ENCODE data around the gene SLC25A47. TPM values are rescaled to one million over a fixed set of nuclear protein-coding genes. Genes with fewer than 3 reads are reported as not detected.
"Not testable (repeated sequence)": the region's sequence is repeated elsewhere in the genome, so short reads cannot be mapped to it uniquely, and the experiment has no call there.

Gene SLC25A47
- total RNA-seq, 2 experiments from 2014 or later, result not detected

DNA sequence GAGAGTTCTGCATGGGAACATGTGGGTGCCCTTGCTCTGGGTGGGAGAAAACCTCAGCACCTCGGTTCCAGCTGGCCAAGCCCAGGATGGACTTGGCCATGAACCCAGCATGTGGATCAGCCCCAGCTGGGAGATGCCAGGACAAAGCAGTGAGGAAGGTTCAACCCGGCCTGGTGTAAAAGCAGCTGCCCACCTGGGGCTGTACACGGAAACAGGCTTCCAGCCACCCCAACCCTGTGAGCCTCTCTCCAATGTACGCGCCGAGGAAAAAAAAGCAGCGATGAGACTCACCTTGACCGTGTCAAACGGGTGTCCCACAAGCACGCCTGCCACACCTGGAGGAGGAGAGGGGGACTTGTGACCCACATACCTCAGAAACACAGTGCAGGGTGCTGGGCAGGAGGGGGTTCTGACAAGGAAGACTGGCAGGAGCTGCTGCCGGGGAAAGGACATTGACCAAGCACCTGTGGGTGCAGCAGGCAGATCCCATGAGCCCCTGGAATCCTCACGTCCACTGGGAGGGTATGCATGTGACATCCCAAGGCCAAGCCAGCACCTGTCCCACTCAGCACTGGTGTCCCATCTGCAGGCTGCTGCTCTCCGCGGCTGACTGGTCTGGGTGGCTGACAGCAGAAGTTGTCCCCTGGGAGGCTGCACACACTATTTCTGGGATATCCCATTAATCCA lies 24.4 kb upstream of the SLC25A47 start:
- CTCF ChIA-PET, result interaction anchor here (1.8 kb wide), 1 partner anchor 13 kb away, joined by 5 read pairs; no protein-coding TSS in a partner anchor

GRCh38 chr14:100299238-100299560 lies 23.9 kb upstream of the SLC25A47 start:
- CTCF ChIA-PET, result interaction anchor here (0.6 to 1.8 kb wide), 2 partner anchors 13 to 907 kb away, joined by 3 to 5 read pairs; no protein-coding TSS in a partner anchor
- POLR2A ChIA-PET, result no interaction called here

More for the DNA sequence above, 24.4 kb upstream of the SLC25A47 start:
- POLR2A ChIA-PET, result no interaction called here

GRCh38 chr14:100302616-100303015 lies 20.5 kb upstream of the SLC25A47 start:
- ChIA-PET CTCF (interaction anchor here (0.6 to 3.2 kb wide), 6 partner anchors 12 to 193 kb away, joined by 3 to 10 read pairs (median 4); a partner anchor contains a TSS), POLR2A (no interaction called here)

DNA sequence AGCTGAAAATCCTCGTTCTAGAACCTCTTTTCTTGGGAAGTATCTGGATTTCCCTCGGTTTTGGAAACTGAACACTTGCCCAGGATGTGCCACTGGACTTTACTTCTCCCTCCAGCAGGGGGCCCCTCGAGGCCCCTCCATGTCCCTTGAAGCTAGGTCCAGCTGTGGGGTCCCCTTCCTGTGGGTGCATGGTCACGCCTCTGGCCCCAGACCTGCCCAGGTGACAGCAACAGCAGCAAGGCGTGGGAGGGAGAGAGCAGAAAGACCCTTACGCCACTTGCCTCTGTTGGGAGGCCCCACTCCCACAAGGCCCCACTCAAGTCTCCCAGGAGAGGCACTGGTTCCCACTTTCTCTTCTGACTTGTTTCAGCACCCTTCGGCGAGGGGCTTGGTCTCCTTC lies 20.0 kb upstream of the SLC25A47 start:
- ChIA-PET POLR2A (interaction anchor here (0.7 kb wide), 1 partner anchor 45 kb away, joined by 3 read pairs; no protein-coding TSS in a partner anchor), CTCF (interaction anchor here (0.6 to 3.2 kb wide), 7 partner anchors 13 to 113 kb away, joined by 3 to 11 read pairs (median 4); a partner anchor contains a TSS)

- ChIA-PET CTCF (interaction anchor here (0.8 to 3.2 kb wide), 6 partner anchors 13 to 314 kb away, joined by 3 to 11 read pairs (median 4); no protein-coding TSS in a partner anchor), POLR2A (interaction anchor here (0.7 kb wide), 1 partner anchor 46 kb away, joined by 3 read pairs; no protein-coding TSS in a partner anchor)
Observed at GRCh38 chr14:100303925-100304324, 19.2 kb upstream of the SLC25A47 start.

- POLR2A ChIA-PET, result interaction anchor here (0.6 kb wide), 1 partner anchor 66 kb away, joined by 3 read pairs; no protein-coding TSS in a partner anchor
- CTCF ChIA-PET, result interaction anchor here (2.7 kb wide), 1 partner anchor 18 kb away, joined by 11 read pairs; no protein-coding TSS in a partner anchor
Observed at GRCh38 chr14:100304825-100305323, 18.3 kb upstream of the SLC25A47 start.

GRCh38 chr14:100305324-100306100 lies 17.6 kb upstream of the SLC25A47 start:
- ChIA-PET CTCF (interaction anchor here (1.0 to 2.7 kb wide), 2 partner anchors 19 to 20 kb away, joined by 4 to 11 read pairs; no protein-coding TSS in a partner anchor), POLR2A (interaction anchor here (0.6 kb wide), 1 partner anchor 66 kb away, joined by 3 read pairs; no protein-coding TSS in a partner anchor)

DNA sequence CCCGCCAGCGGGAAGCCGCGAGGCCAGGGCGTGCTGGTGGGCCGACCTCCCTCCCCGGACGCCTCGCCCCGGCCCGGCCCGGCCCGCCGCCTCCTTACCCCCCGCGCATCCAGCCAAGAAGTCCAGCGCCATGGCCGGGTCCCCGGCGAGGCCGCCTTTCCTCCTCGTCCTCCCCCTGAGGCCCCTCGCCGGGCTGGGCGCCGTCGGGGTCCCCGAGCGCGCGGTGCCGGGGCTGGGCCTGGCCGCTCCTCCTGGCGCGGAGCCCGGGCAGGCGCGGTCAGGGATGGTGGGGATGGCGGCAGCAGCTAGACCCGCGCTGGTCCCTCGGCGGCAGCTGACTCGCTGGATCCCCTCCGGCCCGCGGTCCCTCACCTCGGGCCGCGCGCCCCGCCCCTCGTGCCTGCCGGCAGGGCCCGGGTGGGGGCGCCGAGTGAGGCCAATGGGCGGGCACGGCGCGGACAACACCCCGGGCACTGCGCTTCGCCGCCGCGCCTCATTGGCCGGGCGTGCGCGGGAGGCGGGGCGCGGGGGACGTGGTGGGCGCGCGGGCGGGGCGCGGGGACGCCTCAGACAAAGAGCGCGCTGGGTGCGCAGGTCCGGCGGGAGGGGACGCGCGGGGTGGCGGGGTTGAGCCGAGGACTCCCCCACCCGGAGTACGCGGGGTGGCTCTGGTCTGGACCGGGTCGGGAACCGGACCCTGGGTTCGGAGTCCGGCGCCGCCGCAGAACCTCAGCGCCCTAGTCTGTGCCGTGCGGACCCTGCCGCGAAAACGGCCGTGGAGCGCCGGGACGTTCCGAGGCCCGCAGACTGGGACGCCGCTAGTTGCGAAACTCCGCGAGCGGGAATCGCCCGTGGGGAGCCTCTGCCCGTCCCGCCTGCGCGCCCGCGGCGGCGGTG lies 16.8 kb upstream of the SLC25A47 start, which contains the start of gene SLC25A29:
SLC25A29 (minus strand) TSS at position 344 of the 897 bp plus-strand sequence; CDS start at position 132, 212 bp downstream.
- ChIA-PET CTCF (interaction anchor here (1.0 kb wide), 1 partner anchor 21 kb away, joined by 4 read pairs; no protein-coding TSS in a partner anchor), POLR2A (no interaction called here)

DNA sequence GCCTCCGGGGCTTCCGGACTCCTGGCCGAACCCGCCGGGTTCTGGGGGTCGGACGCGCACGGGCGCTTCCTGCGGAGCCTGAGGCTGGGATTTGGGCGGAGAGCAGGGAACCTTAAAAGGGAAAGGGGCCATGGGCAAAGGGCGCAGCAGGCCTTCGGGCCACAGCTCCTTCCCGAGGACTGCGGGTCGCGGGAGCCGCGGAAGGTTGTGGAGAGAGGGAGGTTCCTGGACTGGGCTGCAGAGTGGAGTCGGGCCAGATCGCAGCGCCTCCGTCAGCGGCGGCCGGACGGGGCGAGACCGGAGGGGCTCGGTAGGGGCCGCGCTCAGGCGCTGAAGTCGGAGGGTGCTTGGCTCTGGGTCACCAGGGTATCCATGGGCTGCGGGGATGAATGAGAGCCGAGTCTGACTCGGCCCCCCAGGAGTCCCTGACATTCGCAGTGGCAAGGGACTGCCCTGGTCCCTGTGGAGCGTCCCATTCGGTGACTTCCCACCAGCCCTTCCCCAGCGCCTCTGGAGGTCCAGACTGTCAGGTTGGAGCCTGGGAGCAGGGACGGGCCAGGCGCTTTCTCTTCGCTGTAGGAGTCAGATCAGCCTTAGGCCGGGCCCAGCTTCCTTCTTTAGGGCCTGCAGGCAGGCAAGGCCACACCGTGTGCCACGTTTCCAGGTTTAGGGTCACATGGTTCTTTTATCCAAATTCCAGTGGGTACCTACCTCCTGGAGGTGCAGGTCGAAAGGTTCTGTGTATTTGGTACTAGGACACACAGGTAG lies 16.0 kb upstream of the SLC25A47 start:
- ChIA-PET POLR2A (no interaction called here), CTCF (interaction anchor here (1.7 kb wide), 1 partner anchor 21 kb away, joined by 5 read pairs; no protein-coding TSS in a partner anchor)

GRCh38 chr14:100307766-100308426 lies 15.2 kb upstream of the SLC25A47 start:
- ChIA-PET POLR2A (interaction anchor here (0.7 kb wide), 1 partner anchor 25 kb away, joined by 3 read pairs; no protein-coding TSS in a partner anchor), CTCF (interaction anchor here (1.2 to 1.7 kb wide), 2 partner anchors 22 to 67 kb away, joined by 3 to 5 read pairs; no protein-coding TSS in a partner anchor)

DNA sequence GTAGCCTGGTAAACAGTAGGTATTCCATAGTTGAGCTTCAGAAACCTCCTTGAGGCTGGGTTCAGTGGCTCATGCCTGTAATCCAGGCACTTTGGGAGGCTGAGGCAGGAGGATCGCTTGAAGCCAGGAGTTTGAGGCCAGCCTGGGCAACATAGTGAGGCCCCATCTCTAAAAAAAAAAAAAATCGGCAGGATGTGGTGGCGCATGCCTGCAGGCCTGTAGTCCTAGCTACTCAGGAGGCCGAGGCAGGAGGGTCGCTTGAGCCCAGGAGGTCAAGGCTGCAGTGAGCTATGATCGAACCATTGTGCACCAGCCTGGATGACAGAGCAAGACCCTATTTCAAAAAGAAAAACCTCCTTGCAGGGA lies 14.7 kb upstream of the SLC25A47 start:
- ChIA-PET POLR2A (interaction anchor here (0.7 kb wide), 1 partner anchor 25 kb away, joined by 3 read pairs; no protein-coding TSS in a partner anchor), CTCF (interaction anchor here (1.2 to 1.7 kb wide), 2 partner anchors 22 to 67 kb away, joined by 3 to 5 read pairs; no protein-coding TSS in a partner anchor)

DNA sequence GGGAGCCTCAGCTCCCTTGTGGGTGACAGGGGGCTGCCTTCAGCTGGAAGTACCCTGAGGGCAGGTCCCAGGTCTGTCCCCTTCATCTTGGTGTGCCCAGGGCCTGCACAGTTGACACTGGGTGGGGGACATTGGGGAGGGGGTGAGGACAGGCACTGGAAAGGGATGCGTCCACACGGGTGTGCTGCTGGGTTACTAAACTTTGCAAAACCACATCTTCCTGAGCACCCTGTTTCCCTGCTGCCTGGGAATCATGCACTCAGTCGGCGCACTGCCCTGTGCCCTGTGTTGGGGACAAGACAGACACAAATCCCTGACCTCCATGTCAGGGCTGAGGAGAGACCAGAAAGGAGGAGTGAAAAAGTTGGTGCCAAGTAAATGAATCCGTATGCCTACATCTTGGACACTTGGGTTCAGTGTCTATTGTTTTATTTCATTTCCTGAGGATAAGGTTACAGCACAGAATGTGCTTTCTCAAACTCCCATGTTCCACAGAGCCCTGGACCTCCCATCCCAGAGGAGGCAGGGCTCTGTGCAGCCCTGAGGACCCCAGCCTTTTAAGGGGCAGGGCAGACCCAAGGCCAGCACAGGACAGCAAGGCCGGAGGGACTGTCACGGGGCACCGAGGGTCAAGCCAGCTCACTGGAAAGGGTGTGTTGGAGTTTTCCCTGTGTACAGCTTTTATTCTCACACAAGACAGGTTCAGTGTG lies 14.0 kb upstream of the SLC25A47 start:
- ChIA-PET CTCF (interaction anchor here (1.2 kb wide), 1 partner anchor 68 kb away, joined by 3 read pairs; no protein-coding TSS in a partner anchor), POLR2A (interaction anchor here (0.7 kb wide), 1 partner anchor 24 kb away, joined by 3 read pairs; no protein-coding TSS in a partner anchor)

GRCh38 chr14:100312110-100312876 lies 10.8 kb upstream of the SLC25A47 start:
- POLR2A ChIA-PET, result not testable (repeated sequence)
- CTCF ChIA-PET, result interaction anchor here (0.6 kb wide), 1 partner anchor 793 kb away, joined by 3 read pairs; no protein-coding TSS in a partner anchor

DNA sequence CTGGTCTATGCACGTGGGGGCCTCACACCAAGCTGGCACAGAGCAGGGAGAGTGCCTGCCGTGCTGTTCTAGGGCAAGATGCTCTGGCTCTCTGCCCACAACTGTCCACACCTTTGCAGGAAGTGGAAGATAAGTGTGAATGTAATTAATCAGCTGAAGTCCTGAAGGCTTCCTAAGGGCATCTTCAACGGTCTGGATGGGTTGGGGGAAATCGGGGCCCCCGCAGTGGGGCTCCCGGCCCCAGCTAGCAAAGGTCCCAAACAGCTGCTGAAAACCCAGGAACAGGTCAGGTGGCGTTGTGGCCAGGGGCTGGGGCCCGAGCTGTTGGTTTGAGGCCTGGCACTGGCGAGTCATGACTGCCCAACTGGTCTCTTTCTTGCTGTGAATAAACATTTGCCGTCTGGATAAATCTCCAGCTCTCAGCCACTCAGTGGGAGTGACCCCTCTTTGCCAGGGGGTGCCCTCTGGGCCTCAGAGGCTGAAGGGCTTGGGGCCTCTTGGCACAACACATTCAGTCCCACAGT lies 10.2 kb upstream of the SLC25A47 start:
- ChIA-PET CTCF (no interaction called here), POLR2A (no interaction called here)

DNA sequence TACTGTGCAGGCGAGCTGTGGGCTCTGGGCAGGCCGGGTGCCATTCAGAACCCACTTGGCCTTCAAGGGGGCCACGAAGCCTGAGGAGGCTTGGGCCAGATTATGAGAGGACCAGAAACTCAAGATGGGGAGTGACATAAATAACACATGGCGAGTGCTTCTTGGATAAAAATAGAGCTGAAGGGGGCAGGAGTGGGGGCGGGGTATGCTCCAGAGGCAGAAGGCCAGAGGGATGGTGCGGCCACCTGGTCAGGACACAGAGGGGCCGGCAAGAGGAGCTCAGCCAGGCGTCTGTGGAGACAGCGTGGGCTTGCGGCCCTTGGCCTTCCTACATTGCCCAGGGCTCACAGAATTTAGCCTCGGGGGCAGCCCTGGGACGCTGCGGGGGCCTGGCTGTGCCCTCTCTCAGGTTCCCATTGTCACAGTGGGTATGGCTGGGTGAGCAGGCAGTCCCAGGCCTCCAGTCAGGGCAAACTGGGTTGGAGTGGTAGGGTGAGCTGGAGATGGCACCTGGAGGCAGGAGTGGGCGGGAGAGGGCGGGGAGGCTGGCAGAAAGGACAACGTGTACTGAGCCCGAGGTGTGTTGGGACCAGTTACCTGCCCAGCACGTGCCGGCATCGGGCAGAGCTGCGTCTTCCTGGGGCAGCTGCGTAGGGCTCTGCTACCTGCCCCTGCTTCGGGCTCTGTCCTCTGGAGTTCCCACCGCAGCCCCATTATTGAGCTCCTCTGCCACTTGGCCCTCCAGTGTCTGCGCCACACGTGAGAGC lies 9.5 kb upstream of the SLC25A47 start:
- POLR2A ChIA-PET, result interaction anchor here (0.7 kb wide), 1 partner anchor 87 kb away, joined by 4 read pairs; no protein-coding TSS in a partner anchor
- CTCF ChIA-PET, result interaction anchor here (1.1 kb wide), 1 partner anchor 28 kb away, joined by 5 read pairs; no protein-coding TSS in a partner anchor
